GM21367 (cell line): Measurements from ENCODE around the gene PIP5KL1.

ENCODE experiments used
- ATAC-seq: cut with Tn5 transposase; IDR thresholded peaks from one replicate; pipeline ENCODE4 v1.9.1; 2021; ENCODE audit not compliant: unreplicated experiment

PIP5KL1 gene

GRCh38 chr9:127916720-127917581 lies 13.6 kb downstream of the PIP5KL1 start, which contains the start of gene ST6GALNAC4:
Gene ST6GALNAC4 (minus strand): TSS chr9:127917041. CDS start chr9:127916419, 622 bp downstream.
- peak; percentile 43 for ATAC-seq

- no peak for ATAC-seq
These were observed 14.5 kb downstream of the PIP5KL1 start for GRCh38 chr9:127915801-127916719.

DNA sequence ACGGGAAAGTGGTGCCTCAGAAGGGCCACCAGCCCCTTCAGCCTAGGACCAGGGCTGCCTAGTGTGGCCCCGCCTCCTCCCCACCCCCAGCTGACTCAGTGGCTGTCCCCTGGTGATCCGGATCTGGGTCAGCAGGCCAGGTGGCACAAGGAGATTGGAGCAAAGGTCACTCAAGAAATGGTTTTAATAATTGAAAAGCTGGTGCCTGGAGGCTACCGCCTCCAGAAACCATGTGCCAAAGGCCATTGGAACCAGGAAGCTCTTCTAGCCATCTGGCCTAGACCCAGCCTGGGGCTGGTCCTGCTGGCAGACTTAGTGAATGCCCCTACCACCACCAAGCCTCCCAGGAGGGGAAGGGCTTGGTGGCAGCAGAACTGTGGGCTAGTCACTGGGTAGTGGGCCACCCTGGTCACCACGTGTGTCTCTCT lies 15.2 kb downstream of the PIP5KL1 start:
- no peak for ATAC-seq

DNA sequence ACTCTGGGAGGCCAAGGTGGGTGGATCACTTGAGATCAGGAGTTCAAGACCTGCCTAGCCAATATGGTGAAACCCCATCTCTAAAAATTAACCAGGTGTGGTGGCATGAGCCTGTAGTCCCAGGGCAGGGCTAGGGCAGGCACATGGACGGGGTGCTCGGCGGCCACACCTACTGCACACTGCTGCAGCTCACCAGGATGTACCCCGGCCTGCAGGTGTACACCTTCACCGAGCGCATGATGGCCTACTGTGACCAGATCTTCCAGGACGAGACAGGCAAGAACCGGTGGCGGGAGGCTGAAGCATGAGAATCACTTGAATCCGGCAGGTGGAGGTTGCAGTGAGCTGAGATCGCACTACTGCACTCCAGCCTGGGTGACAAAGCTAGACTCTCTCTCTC lies 16.9 kb downstream of the PIP5KL1 start:
- no peak for ATAC-seq

DNA sequence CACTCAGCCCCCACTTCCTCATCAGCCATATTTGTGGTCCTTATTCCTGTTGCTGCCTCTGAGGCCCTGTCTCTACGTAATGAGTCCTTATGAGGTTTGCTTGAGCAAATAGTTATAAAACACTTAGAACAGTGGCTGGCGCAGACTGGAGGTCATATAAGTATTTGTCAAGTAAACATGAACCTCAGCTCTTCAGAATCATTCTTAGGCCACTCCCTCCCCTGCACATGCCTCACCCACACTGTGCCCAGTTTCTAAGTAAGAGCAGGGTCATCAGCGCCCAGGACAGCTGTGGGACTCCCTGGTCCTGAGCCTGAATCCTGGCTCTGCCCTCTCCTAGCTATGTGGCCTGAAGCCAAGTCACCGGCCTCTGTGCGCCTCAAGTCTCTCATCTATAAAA lies 17.7 kb downstream of the PIP5KL1 start:
- no peak for ATAC-seq

DNA sequence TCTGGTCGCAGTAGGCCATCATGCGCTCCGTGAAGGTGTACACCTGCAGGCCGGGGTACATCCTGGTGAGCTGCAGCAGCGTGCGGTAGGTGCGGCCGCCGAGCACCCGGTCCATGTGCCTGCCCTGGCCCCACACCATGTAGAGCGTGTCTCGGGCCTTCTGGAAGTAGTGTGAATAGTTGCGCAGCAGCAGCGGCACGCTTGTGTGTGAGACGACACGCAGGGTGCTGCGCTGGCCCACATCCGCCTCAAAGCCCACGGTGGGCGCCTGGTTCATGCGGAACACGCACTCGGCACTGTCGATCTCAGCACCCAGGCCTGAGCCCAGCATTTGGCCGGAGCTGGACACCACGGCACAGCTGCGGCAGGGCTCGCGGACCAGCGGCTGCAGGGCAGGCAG lies 18.3 kb downstream of the PIP5KL1 start:
- ATAC-seq = no peak

DNA sequence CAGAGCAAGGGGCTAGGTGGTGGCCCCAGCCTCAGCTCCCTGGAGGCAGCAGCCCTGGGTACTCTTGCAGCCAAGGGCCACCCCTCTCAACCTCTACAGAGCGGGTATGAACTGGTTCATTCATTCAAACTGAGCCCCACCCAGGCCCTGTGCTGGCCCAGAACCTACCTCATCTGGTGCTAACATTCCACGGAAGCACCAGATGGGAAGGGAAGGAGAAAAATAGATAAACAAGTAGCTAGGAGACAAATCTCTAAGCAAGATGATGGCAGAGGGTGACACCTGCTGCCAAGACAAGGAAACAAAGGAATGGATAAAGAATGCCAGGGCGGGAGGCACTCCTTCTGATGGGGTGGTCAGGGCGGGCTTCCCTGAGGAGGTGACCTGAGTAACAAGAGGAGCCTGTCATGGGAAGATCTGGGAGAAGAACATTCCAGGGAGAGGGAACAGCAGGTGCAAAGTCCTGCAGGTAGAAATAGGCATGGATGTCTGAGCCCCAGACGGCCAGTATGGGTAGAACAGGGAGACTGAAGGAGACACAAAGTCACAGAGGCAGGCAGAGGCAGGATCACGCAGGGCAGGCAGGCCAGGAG lies 19.9 kb downstream of the PIP5KL1 start:
- no peak for ATAC-seq

DNA sequence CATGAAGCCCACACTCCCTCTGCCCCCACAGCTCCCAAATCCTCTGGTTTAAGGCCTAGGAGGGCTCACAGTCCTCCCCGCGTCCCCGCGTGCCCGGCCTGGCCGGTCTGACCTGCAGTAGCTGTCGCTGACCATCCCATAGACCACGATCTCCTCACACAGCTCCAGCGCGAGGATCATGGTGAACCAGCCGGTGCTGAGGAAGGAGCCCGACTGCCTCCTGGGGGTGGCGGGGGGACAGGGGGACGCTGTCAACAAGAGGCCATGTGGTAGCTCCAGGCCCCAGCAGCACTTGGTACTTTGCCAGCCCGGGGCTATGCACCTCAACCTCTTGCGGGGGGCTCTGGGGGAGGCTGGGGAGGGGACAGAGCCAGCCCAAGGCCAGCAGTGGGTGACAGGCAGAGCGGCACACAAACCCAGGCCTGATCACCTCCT lies 20.7 kb downstream of the PIP5KL1 start:
- ATAC-seq = no peak

DNA sequence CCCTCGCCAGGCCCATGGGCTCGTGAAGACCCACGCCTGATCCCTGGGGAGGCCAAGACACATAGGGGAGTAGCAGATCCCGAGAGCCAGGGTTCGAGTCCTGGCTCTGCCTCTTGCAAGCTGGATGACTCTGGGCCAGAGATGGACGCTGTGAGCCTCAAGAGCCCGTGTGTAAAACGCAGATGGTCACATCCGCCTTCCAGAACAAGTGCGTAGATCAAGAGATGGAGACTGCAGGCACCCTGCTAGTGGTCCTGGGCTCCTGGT lies 22.0 kb downstream of the PIP5KL1 start:
- no peak for ATAC-seq

- no peak for ATAC-seq
These were observed 22.5 kb downstream of the PIP5KL1 start for GRCh38 chr9:127907867-127908659.

GRCh38 chr9:127905788-127906191 lies 24.8 kb downstream of the PIP5KL1 start:
- no peak for ATAC-seq

- no peak for ATAC-seq
These were observed 25.4 kb downstream of the PIP5KL1 start for GRCh38 chr9:127905004-127905728.

- ATAC-seq = no peak
These were observed 26.0 kb downstream of the PIP5KL1 start for GRCh38 chr9:127904561-127905003.

GRCh38 chr9:127903557-127904475 lies 26.8 kb downstream of the PIP5KL1 start:
- ATAC-seq = no peak

DNA sequence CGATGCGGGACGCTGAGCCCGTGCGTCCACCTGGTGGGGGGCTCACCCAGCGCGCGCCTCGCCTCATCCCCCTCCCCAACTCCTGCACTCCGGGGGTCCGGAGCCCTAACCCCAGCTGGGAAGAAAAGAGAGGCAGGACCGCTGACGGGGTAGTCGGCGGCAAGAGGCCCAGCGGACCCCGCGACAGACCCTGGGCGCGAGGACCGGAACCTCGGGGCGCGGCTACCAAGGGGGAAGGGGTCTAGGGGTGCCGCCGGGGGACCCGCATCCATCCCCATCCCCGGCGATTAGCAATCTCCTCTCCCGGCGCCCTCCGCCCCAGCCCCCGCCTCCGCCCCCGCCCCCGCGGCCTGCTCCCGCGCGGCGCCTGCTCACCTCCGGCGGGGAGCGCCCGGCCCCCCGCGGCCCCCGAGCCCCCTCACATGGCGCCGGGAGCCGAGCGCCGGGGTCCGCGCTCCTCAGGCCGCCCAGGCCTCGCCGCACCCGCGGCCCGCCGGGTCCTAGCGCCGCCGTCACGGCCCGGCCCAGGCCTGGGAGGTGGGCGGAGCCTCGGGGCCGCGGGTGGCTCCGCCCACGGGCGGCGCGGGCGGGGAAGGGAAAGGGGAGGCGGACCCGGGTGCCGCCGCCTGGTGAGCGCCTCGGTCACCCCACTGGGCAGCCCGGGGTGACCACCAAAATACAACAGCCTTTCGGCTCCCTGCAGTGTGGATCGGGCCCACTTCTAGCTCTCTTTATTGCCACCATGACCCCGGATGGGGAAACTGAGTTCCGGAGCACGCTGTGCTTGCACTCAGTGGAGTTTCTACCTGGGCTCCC lies 31.2 kb downstream of the PIP5KL1 start, which contains the start of gene ST6GALNAC6:
Gene ST6GALNAC6, minus strand, starts transcription at position 476 of the 816 bp plus-strand sequence. CDS start 1,622 bp downstream, outside the sequence.
- ATAC-seq = peak; percentile 58

- no peak for ATAC-seq
These were observed 32.0 kb downstream of the PIP5KL1 start for GRCh38 chr9:127898433-127899127.

DNA sequence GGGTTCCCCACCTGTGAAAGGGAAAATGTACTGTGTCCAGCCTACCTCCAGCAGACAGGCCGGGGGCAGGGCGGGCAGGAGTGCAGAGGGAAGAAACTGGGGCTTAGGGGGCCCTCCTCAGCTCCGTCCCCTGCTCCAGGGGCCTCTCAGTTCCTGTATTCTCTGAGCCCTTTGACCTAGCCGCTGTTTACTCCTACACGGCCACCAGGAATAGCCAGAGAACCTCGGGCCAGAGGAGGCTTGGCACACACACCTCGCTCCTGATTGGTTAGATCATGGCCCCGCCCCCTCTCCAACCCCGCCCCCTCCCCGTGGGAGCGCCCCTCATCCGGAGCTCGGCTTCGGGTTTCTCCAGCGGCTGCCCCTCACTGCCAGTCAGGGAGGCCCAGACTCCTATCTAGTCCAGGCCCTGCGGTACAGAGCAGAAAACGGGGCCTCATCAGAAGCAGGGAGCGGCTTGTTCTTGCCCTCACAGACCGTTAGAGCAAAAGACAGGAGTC lies 33.3 kb downstream of the PIP5KL1 start:
- no peak for ATAC-seq
